Left hindlimb (tissue), 1 donor: ENCODE measurements around the gene PAK3.

ENCODE experiments used
- DNase-seq: peaks from one replicate; pipeline ENCODE4 v3.0.0-alpha.2; 2018

PAK3 gene

GRCh38 chrX:111133389-111133788 lies 37.4 kb downstream of the PAK3 start:
- no peak for DNase-seq

GRCh38 chrX:111145878-111146277 lies 49.9 kb downstream of the PAK3 start:
- DNase-seq: no peak

DNA sequence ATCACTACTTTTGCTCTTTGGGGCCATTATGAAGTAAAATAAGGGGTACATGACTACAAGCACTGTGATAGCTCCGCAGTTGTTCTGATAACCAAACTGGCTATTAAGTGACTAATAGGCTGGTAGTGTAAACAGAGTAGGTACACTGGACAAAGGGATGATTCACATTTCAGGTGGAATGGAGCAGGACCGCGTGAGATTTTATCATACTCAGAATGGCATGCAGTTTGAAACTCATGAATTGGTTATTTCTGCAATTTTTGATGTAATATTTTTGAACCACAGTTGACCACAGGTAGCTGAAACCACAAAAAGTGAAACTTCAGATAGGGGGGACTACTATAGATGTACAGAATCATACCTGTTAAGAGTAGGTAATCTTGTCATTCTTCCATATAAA lies 55.8 kb downstream of the PAK3 start:
- no peak for DNase-seq

- no peak for DNase-seq
Measured at GRCh38 chrX:111159232-111159631, 63.2 kb downstream of the PAK3 start.

DNA sequence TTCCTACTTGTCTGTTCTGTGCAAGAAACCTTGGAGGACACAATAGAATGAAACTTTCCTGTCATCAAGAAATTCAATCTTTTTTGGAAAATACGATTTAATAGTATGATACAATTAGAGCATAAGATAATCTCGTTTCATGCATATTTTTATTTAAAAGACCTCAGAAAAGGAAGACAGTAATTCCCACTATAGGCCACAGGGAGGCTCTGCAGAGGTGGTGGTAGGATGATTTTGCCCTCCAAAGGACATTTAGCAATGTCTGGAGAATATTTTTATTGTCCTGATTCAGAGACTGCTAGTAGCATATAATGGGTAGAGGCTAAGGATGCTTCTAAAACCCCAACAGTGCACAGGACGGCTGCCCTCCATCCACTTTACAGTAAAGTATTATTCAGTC lies 68.7 kb downstream of the PAK3 start:
- no peak for DNase-seq

DNA sequence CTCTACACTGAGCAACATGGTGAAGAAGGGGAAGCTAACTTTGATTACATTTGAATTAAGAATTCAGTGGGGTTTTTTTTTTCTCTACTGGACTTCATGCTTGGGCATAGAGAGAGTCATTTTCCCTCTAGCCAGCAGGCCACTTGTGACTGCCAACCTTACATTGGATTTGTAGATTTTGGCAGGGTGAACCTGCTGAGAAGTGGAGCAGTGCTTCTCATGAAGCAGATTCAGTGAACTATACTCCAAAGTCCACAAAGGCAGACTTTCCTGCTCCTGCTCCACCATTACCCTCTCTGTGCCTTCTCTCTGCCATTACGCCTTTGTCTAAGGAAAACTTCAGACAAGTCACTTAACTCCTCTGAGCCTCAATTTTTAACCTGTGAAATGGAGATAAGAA lies 69.9 kb downstream of the PAK3 start:
- no peak for DNase-seq

DNA sequence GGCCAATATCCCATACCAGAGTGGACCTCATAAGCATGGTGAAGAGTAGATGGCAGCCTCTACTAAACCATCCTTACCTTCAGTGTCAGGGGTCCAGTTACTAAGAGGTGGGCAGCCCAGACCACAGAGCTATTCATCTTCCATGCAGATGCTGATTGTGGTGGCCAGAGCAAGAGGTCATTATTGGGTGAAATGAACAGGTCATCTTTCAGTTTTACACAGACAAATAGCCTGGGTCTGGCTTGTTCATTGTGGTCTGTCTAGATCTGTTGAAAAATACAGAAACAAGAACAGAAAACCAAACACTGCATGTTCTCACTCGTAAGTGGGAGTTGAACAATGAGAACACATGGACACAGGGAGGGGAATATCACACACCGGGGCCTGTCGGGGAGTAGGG lies 71.3 kb downstream of the PAK3 start:
- no peak for DNase-seq

DNA sequence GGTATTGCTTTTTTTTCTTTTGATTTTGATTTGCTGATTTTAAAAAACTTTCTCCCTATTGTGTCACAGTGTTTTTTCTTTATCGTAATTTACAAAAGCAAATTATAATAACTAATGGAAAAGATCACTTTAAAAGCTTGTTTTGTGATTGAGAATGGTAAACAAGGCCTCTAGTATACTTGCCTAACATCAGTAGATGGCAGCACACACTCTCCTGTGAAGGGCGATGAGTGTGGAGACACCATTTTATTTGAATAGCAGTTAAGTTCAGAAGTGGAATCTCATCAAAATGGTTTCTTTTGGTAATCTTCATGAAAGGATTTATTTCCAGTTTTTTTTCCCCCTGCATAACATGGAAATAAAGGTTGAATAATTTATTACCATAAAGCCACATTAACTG lies 72.3 kb downstream of the PAK3 start:
- no peak for DNase-seq

DNA sequence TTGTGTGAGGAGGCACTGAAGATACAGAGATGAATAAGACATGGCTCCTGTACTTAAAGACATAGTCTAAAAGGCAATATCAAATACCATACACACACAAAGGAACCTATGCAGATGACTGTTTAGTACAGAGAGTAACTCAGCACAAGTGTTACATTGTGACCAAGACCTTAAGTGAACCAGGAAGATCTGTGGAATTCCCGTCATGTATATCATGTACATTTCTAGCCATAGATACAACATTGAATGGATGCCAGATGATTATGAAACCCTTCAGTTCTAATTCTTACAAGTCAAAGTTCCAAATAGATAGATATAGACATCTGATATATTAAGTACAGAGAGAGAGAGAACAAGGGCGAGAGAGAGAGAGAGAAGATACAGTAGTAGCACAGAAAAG lies 73.2 kb downstream of the PAK3 start:
- no peak for DNase-seq

DNA sequence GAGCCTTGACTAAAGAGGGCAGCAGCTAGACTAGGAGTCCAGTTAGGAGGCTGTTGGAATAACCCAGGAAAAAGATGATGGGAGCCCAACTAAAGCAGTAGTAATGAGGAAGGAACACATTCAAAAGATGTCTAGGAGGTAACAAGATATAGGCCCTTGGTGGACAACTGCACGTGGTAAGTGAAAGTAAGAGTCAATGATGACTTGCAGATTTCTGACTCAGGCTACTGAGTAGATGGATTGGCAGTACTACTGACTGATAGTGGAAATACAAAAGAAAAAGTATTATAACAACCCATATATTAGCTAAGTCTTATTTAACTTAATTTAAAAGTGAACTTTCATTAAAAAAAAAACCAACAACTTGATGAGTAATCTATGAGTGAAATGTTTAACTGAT lies 74.0 kb downstream of the PAK3 start:
- DNase-seq: no peak

GRCh38 chrX:111180750-111181240 lies 84.8 kb downstream of the PAK3 start:
- DNase-seq: no peak

DNA sequence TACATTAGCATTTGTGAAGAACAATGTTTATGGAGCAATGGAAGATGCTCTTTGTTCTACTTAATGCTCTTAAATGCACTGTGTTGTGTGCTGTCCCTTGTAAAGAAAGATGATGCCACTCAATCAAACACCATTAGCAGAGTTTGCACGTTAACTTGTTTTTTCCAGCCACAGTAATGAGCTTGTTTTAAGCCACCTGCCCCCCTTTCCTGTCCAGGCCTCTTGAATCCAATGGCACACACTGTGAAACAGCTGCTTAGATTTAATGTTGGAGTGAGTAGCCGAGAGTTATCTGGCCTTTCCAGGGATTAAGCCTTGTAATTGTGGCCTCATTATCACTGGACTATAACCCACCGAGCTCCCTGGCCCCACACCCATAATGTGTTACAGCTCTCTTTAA lies 86.0 kb downstream of the PAK3 start:
- peak; percentile 19 for DNase-seq

DNA sequence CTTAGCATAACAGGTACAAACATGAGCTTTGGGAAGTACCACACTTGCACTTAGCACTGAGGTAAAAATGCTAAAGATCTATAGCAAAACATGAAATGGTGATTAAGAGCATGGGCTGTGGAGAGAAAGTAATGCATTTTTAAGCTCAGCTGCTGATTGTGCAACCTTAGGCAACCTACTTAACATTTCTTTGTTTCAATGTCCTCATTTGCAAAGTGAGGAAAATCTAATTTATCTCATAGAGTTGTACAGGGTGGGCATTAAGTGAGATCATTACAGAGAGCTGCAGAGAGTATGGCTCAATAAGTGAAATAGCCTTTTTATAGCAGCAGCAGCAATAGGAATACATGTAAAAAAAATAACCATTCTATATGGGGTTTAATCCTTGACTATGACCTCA lies 87.0 kb downstream of the PAK3 start:
- DNase-seq: no peak

GRCh38 chrX:111191598-111191997 lies 95.6 kb downstream of the PAK3 start:
- no peak for DNase-seq

DNA sequence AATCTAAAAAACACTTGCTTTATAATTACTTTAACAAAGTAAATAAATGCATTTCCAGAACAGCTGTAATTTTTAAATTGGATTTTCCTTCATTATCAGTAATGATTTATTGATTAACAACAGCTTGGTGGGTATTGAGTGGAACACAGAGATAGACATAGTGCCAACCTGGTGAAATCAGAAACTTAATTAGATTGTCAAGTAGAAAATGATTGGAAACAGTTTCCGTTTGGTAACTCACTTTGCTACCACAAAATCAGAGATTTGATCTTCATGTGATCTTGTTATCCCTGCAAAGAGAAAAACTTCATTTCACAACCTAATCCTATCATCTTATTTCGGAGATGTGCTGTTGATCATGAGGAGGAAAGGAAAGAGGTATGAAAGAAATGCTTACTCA lies 103.5 kb downstream of the PAK3 start:
- no peak for DNase-seq

DNA sequence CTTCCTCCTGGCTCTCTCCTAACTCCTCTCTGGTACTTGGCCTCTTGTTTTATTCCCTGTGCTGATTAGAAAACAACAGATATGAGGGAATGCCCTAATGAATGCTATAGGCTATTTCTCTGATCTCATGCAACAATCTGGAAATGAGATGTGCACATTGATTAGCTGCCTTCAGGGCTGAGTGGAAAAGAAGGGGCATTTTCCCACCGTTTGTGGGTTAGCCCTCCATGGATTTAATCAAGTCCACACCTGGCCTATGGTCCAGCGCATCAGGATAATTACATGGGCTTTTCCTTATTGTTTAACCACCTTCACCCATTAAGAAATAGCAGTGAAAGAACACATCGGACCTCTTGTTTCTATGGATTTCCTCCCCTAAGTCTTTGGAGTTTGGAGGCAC lies 104.3 kb downstream of the PAK3 start:
- DNase-seq: no peak

GRCh38 chrX:111207851-111208250 lies 111.9 kb downstream of the PAK3 start:
- no peak for DNase-seq

DNA sequence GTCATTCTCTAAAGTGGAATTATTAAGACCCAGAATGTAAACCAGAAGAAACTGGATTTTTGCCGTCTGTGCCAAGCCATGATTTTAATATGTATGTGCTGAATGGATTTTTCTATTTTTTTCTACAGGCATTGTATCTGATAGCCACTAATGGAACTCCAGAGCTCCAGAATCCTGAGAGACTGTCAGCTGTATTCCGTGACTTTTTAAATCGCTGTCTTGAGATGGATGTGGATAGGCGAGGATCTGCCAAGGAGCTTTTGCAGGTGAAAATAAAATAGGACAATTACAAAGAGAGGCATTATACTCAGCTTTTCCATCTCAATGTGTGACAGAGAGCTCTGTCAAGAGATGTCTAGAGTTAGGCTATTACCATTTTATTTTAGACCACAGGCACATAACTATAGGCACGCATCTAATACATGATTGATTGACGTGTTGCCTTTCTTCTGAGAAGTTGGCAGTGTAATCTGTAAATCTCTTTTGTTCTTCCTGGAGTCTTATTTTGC lies 120.4 kb downstream of the PAK3 start:
- DNase-seq: no peak

DNA sequence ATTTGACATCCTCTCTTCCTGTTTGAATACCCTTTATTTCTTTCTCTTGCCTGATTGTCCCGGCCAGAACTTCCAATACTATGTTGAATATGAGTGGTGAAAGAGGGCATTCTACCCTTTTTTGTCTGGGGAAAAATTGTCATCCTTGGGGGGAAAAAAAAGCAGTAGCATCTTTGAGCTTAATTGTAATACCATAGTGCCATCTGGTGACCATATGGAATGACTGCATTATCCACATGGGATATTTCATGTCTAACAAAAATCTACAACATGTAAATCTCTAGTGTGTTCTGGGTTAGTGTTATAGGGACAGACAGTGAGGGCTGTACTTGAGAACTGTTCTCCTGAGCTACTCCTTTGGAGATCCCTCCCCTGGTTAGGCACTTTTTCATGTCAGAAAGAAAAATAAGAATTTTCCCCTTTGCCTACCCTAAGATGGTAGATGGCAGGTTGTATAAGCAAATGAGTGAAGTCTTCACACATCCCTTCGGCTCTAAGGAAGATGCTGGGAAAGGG lies 148.3 kb downstream of the PAK3 start:
- DNase-seq: no peak

DNA sequence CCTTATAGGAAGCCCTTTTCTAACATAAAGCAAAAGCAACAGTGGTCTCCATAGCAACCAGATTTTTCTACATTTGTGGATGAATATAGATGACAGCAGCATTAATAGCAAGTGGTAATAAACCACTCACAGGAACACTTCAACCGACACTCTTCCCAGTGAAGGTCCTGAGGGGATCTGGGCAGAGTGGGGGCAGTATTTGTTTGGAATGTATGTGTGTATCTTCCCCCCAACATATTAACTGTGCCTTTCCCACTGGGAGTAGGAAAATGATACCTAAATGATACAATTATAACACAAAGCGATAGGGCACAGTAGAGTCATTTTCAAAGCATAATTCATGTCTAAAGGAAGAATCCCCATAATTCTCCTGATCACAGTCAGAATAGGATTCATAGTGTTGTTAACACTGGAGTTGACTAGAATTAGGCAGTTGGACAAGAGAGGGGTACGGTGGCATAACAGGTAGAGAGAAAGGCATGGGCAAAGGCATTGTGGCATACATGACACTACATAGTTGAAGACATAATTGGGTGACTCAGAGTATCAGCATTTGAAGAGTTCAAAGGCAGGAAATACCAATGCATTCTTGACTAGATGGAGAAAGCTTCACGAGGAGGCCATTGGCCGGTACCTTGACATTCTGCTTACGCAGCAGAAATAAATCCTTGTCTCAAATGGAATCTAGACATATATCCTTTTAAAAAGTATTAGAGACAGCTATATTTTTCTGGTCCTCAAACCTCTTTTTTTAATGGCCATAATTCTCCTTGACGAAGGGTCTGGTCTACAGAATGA lies 159.1 kb downstream of the PAK3 start:
- no peak for DNase-seq

DNA sequence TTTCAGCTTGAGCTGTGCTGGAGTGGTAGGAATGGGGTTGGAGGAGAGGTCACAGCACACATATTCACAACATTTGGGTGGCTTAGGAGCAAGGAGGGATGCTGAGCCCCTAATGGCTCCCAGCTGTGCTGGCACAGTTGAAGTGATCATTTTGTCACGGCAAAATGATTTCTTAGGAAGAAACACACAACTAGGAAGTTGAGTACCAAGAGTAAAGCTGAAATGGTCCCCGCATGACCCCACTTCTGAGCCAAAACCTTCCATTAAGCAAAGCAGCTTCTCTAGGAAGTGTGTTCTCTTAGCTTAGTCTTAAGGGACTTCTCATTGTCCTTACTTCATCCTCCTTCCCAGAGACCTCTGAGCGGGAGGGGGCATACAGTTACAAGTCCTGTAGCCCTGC lies 161.7 kb downstream of the PAK3 start:
- DNase-seq: peak; percentile 36

- no peak for DNase-seq
Measured at GRCh38 chrX:111259559-111259958, 163.6 kb downstream of the PAK3 start.

DNA sequence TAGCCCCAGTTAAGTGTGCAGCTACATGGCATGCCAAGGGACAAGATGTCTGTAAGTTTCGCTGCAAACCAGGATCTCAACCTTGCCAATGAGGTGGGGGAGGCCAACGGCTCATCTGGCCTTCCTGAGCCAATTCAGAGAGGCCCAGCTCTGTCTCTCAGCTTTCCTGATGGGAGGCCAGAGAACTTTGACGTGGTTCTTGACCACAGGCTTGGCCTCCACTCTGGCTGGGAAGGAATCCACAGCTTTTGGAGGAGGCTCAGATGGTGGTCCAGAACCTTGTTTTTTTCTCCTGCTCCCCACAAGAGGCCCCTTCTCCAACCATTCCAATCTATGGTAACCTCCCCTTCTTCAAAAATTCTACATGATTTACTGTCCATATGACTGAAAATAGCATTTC lies 164.5 kb downstream of the PAK3 start:
- DNase-seq: peak; percentile 46

GRCh38 chrX:111262086-111262485 lies 166.1 kb downstream of the PAK3 start:
- DNase-seq: no peak

- DNase-seq: no peak
Measured at GRCh38 chrX:111264385-111264784, 168.4 kb downstream of the PAK3 start.
